Keratinocyte (primary cell): ENCODE measurements around the gene SKAP1. TPM values are rescaled to one million over a fixed set of nuclear protein-coding genes. Genes with fewer than 3 reads are reported as not detected.

ENCODE experiments used
- DNase-seq: peaks from one replicate; pipeline ENCODE4 v3.0.0-alpha.2; 2011; ENCODE audit warnings: low read depth, missing footprints, low spot score
- FAIRE-seq: peaks from 2 replicates; lab custom pipeline; 2011; peaks lifted over from hg19 to GRCh38; lab: Jason Lieb, UNC
- H2AFZ ChIP-seq: 2 replicates; pipeline ENCODE4 v1.6.0; 2012; ENCODE audit warnings: low read length, control low read depth, inconsistent platforms; ENCODE audit not compliant: control insufficient read depth
- H3K27ac ChIP-seq: 2 replicates; pipeline ENCODE4 v1.5.1; 2011; ENCODE audit warnings: low read length; ENCODE audit not compliant: control insufficient read depth, insufficient read depth
- H3K27me3 ChIP-seq: 3 replicates; pipeline ENCODE4 v1.6.0; 2011; ENCODE audit warnings: low read length; ENCODE audit not compliant: control insufficient read depth, insufficient read depth; ENCODE audit errors: extremely low read depth
- H3K36me3 ChIP-seq, 2 experiments: 2 replicates in 1 of 2; 3 replicates in 1 of 2; pipeline ENCODE4 v1.5.1; 2011; ENCODE audit warnings: low read length in 2 of 2, mild to moderate bottlenecking in 1 of 2; ENCODE audit not compliant: control insufficient read depth in 2 of 2, insufficient read depth in 2 of 2; ENCODE audit errors: extremely low read depth in 1 of 2
- H3K4me1 ChIP-seq: 3 replicates; pipeline ENCODE4 v1.5.1; 2011; ENCODE audit warnings: low read length; ENCODE audit not compliant: control insufficient read depth, insufficient read depth; ENCODE audit errors: extremely low read depth
- H3K4me2 ChIP-seq: 3 replicates; pipeline ENCODE4 v1.6.0; 2011; ENCODE audit warnings: low read depth, low read length; ENCODE audit not compliant: control insufficient read depth, insufficient read depth; ENCODE audit errors: extremely low read depth
- H3K4me3 ChIP-seq, 3 experiments: fragments of 200-600 bp in 1 of 3; sonication (generic) in 1 of 3; 2 replicates in 2 of 3; 3 replicates in 1 of 3; pipeline ENCODE4 v1.5.1; 2011 to 2016; ENCODE audit warnings: low read length in 3 of 3, mild to moderate bottlenecking in 3 of 3, control low read depth in 2 of 3, inconsistent platforms in 1 of 3, low read depth in 1 of 3, mixed read lengths in 1 of 3, mixed run types in 1 of 3, moderate library complexity in 1 of 3; ENCODE audit not compliant: control insufficient read depth in 2 of 3, insufficient read depth in 2 of 3; ENCODE audit errors: extremely low read depth in 1 of 3
- H3K79me2 ChIP-seq: 2 replicates; pipeline ENCODE4 v1.6.0; 2012; ENCODE audit warnings: low read length; ENCODE audit not compliant: control insufficient read depth, insufficient read depth
- H3K9ac ChIP-seq: 3 replicates; pipeline ENCODE4 v1.6.0; 2011; ENCODE audit warnings: low read length; ENCODE audit not compliant: control insufficient read depth, insufficient read depth; ENCODE audit errors: extremely low read depth
- H3K9me1 ChIP-seq: 3 replicates; pipeline ENCODE4 v1.6.0; 2011; ENCODE audit warnings: low read length; ENCODE audit not compliant: control insufficient read depth, insufficient read depth; ENCODE audit errors: extremely low read depth
- H3K9me3 ChIP-seq: 2 replicates; pipeline ENCODE4 v1.5.1; 2012; ENCODE audit warnings: low read depth, low read length; ENCODE audit not compliant: control insufficient read depth
- H4K20me1 ChIP-seq: 3 replicates; pipeline ENCODE4 v1.6.0; 2011; ENCODE audit warnings: low read length; ENCODE audit not compliant: control insufficient read depth, insufficient read depth; ENCODE audit errors: extremely low read depth
- EZH2 ChIP-seq: IDR thresholded peaks from one replicate; pipeline ENCODE4 v1.6.1; 2012; ENCODE audit warnings: inconsistent platforms, mild to moderate bottlenecking, low read length, moderate library complexity
- dilution Hi-C: fragments of 300-500 bp; cut with MboI; formaldehyde crosslinking; loops from one replicate; pipeline ENCODE4 v1.7.0; 2020; ENCODE audit warnings: low sequenced_read_pairs; ENCODE audit not compliant: extremely low pct_ligation_motif_present
- polyA plus RNA-seq, 5 experiments: library from polyadenylated mRNA; depleted of rRNA in 3 of 5; stranded (reverse) in 3 of 5; stranded (forward) in 1 of 5; unstranded in 1 of 5; fragments of >200 nt; gene quantifications; 1 replicate in 1 of 5; 2 replicates in 3 of 5; 3 replicates in 1 of 5; pipeline versions ENCODE4 v1.2.1 to v1.2.3, GENCODE V29; 2011 to 2012; ENCODE audit warnings: missing spikeins in 2 of 5, low read depth in 1 of 5, low replicate concordance in 1 of 5
- TF ChIP-seq, protein P1 (sequence below), 3 experiments: IDR thresholded peaks in 1 of 3; conservative IDR thresholded peaks in 1 of 3; optimal IDR thresholded peaks in 1 of 3; 2 replicates in 2 of 3; 3 replicates in 1 of 3; pipeline versions ENCODE3 to v1.5.1; 2011; ENCODE audit warnings: low read length in 3 of 3, mild to moderate bottlenecking in 3 of 3, moderate library complexity in 2 of 3, control low read depth in 1 of 3, inconsistent platforms in 1 of 3; ENCODE audit not compliant: insufficient read depth in 2 of 3; ENCODE audit errors: extremely low read depth in 1 of 3

SKAP1 gene
- polyA plus RNA-seq, 1 donor (not counting 4 experiments of a cell fraction or from before 2014, with no cell fraction given), result not detected

GRCh38 chr17:48295362-48296288 is 134.4 kb downstream of the SKAP1 start:
- no peak overlapping the region for H3K9ac ChIP-seq
- H2AFZ ChIP-seq, result no peak overlapping the region
- no peaks in the 10 kb centered on the region for H3K9me3 ChIP-seq
- DNase-seq (no peak), FAIRE-seq (no peak)
- H3K27ac ChIP-seq, result no peak overlapping the region
- H3K36me3 ChIP-seq, result no peaks in the 10 kb centered on the region
- H3K4me1 ChIP-seq, result no peaks in the 10 kb centered on the region
- no peaks in the 10 kb centered on the region for H3K9me1 ChIP-seq
- H4K20me1 ChIP-seq, result no peaks in the 10 kb centered on the region
- peaks cover 37% of the 10 kb centered on the region for H3K27me3 ChIP-seq
- no peaks in the 10 kb centered on the region for H3K79me2 ChIP-seq
- no peak overlapping the region for H3K4me3 ChIP-seq
- dilution Hi-C loops, result no loop called here
- no peak overlapping the region for H3K4me2 ChIP-seq
- no peak for TF ChIP-seq EZH2

DNA sequence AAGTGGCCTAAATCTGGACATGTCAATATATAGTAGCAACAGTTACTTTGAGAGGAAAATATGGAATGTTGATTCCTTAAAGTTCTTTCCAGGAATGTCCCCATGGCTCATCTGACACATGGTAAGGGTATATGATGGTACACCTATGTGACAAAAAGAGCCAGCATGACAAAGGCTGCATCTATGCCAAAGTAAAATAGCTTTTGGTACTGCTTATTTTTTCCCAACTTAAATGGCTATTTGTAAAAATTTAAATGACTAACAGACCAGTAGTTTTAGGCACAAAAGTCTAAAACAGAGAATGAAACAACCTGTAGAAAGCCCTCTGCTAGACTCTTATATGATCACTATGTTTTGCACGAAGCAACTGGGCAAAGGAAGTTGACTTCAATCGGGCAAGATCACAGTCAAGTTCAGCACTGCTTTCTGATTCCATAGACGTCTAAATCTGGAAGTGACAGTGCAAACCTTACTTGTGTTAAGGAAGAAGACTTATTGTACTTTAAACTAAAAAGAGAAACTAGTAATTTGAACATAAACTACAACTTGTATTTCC is 135.1 kb downstream of the SKAP1 start:
- Histone ChIP-seq H3K4me3 (no peak overlapping the region), H3K4me2 (no peak overlapping the region), H3K27ac (no peak overlapping the region), H3K9me1 (no peaks in the 10 kb centered on the region), H3K79me2 (no peaks in the 10 kb centered on the region), H3K9me3 (no peaks in the 10 kb centered on the region), H3K27me3 (peaks cover 36% of the 10 kb centered on the region), H3K4me1 (no peaks in the 10 kb centered on the region), H2AFZ (no peak overlapping the region), H3K36me3 (no peaks in the 10 kb centered on the region), H3K9ac (no peak overlapping the region), H4K20me1 (no peaks in the 10 kb centered on the region)
- DNase-seq, result no peak
- TF ChIP-seq, protein P1, sequence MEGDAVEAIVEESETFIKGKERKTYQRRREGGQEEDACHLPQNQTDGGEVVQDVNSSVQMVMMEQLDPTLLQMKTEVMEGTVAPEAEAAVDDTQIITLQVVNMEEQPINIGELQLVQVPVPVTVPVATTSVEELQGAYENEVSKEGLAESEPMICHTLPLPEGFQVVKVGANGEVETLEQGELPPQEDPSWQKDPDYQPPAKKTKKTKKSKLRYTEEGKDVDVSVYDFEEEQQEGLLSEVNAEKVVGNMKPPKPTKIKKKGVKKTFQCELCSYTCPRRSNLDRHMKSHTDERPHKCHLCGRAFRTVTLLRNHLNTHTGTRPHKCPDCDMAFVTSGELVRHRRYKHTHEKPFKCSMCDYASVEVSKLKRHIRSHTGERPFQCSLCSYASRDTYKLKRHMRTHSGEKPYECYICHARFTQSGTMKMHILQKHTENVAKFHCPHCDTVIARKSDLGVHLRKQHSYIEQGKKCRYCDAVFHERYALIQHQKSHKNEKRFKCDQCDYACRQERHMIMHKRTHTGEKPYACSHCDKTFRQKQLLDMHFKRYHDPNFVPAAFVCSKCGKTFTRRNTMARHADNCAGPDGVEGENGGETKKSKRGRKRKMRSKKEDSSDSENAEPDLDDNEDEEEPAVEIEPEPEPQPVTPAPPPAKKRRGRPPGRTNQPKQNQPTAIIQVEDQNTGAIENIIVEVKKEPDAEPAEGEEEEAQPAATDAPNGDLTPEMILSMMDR (optimal IDR thresholded peaks at IDR 0.05 in 1 of 3, IDR thresholded peaks at IDR 0.05 in 1 of 3, conservative IDR thresholded peaks at IDR 0.05 in 1 of 3; ENCODE audit: extremely low read depth in 1 of 3, insufficient read depth in 2 of 3, low read length in 3 of 3), result no peak
- no peak for TF ChIP-seq EZH2
- no peak for FAIRE-seq
- dilution Hi-C loops, result no loop called here
